Measurements from ENCODE around the gene CACNA1E.

Gene CACNA1E

GRCh38 chr1:181807251-181807650, 323.9 kb downstream of the CACNA1E start:
- FAIRE-seq (no peak), DNase-seq (ENCODE audit: insufficient read length, low spot score) (no peak)
- TF ChIP-seq, protein P1, sequence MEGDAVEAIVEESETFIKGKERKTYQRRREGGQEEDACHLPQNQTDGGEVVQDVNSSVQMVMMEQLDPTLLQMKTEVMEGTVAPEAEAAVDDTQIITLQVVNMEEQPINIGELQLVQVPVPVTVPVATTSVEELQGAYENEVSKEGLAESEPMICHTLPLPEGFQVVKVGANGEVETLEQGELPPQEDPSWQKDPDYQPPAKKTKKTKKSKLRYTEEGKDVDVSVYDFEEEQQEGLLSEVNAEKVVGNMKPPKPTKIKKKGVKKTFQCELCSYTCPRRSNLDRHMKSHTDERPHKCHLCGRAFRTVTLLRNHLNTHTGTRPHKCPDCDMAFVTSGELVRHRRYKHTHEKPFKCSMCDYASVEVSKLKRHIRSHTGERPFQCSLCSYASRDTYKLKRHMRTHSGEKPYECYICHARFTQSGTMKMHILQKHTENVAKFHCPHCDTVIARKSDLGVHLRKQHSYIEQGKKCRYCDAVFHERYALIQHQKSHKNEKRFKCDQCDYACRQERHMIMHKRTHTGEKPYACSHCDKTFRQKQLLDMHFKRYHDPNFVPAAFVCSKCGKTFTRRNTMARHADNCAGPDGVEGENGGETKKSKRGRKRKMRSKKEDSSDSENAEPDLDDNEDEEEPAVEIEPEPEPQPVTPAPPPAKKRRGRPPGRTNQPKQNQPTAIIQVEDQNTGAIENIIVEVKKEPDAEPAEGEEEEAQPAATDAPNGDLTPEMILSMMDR (IDR thresholded peaks at IDR 0.05; ENCODE audit: insufficient read depth, missing control alignments): no peak

GRCh38 chr1:181809991-181810545, 326.8 kb downstream of the CACNA1E start:
- DNase-seq (ENCODE audit: insufficient read length, low spot score): no peak
- FAIRE-seq: no peak
- TF ChIP-seq, protein P1 (IDR thresholded peaks at IDR 0.05; ENCODE audit: insufficient read depth, missing control alignments): no peak

GRCh38 chr1:181812208-181812607, 328.9 kb downstream of the CACNA1E start:
- FAIRE-seq (no peak), DNase-seq (ENCODE audit: insufficient read length, low spot score) (no peak)
- TF ChIP-seq, protein P1 (IDR thresholded peaks at IDR 0.05; ENCODE audit: insufficient read depth, missing control alignments): no peak

DNA sequence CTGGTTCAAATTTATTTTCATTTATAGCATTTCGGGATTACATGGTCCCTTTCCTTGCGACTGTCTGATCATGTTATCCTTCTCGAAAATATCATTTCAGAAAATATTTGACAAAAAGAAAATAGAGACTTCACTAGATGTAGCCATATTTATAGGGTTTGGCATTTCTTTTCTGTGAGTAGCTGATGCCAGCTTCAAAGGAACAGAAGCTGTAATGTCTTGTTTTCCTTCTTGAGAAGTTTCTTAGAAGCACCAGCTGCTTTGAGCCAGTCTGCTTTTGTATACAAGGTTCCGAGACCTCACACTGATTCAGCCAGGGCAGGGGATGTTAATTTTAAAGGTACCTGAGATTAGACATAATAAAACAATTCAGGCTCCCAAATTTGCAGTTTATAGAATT, 329.9 kb downstream of the CACNA1E start:
- DNase-seq (ENCODE audit: insufficient read length, low spot score): no peak
- no peak for FAIRE-seq

DNA sequence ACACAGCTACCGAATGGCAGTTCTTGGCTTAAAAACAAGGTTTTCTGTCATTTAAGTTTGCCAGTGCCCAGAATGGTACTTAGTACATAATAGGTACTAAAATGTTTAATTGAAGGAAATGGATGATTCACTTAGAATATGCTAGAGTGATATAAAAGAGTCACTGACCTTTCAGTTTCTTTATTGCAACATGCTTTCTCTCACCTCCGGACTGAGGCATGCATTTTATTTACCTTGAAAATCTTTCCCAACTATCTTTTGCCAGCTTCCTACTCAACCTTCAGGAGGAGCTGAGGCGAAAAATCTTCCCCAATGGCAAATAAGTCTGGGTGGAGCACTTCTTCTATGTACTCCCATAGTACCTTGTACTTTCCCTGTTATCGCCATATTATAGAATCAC, 333.3 kb downstream of the CACNA1E start:
- TF ChIP-seq, protein P1 (IDR thresholded peaks at IDR 0.05; ENCODE audit: insufficient read depth, missing control alignments): no peak
- no peak for DNase-seq (ENCODE audit: insufficient read length, low spot score)
- no peak for FAIRE-seq

More for the DNA sequence above, 329.9 kb downstream of the CACNA1E start:
- TF ChIP-seq, protein P1 (IDR thresholded peaks at IDR 0.05; ENCODE audit: insufficient read depth, missing control alignments): no peak

GRCh38 chr1:181817091-181817490, 333.8 kb downstream of the CACNA1E start:
- TF ChIP-seq, protein P1 (IDR thresholded peaks at IDR 0.05; ENCODE audit: insufficient read depth, missing control alignments): no peak
- DNase-seq (ENCODE audit: insufficient read length, low spot score) (no peak), FAIRE-seq (no peak)

DNA sequence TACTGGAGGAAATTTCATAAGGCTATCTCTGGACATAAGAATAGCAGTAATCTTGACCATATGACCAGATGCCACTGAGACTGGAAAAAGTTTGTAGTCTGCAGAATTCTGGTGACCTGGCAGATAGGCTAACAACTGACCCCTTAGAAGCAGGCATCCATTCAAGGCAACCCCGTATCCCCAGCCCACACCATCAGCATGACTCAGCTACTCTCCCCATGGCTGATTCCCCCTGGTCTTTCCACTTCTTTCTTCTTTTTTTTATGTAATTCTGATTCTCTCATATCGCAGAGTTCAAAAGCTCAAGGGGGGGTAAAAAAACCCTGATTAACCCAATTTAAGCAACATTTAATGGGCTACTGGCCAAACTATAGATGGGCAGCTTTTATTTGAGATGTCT, 335.1 kb downstream of the CACNA1E start:
- TF ChIP-seq, protein P1 (IDR thresholded peaks at IDR 0.05; ENCODE audit: insufficient read depth, missing control alignments): no peak
- no peak for DNase-seq (ENCODE audit: insufficient read length, low spot score)
- FAIRE-seq: no peak
